Vagina (tissue), 2 donors: ENCODE measurements around the gene POLR3E.

Experiments used
- POLR2A ChIP-seq, 2 donors: fragments of 450-650 bp; IDR thresholded peaks; one replicate each; pipeline ENCODE4 v1.6.1; 2017; ENCODE audit warnings: antibody characterized with exemption in 2 of 2, mild to moderate bottlenecking in 2 of 2, moderate library complexity in 2 of 2
- POLR2AphosphoS5 ChIP-seq, 2 donors: sonication (generic); formaldehyde crosslinking; IDR thresholded peaks; one replicate each; pipeline ENCODE4 v1.9.0; 2017; ENCODE audit warnings: antibody characterized with exemption in 2 of 2, mild to moderate bottlenecking in 2 of 2, low read depth in 1 of 2; ENCODE audit not compliant: insufficient read depth in 1 of 2
- TF ChIP-seq, protein P1 (sequence below), 3 experiments: fragments of 450-650 bp in 2 of 3; fragments of 200-600 bp in 1 of 3; sonication (generic) in 1 of 3; IDR thresholded peaks; one replicate each; pipeline ENCODE4 v1.5.1; 2017 to 2019; ENCODE audit warnings: antibody characterized with exemption in 3 of 3, mild to moderate bottlenecking in 2 of 3, moderate library complexity in 2 of 3

DNA sequence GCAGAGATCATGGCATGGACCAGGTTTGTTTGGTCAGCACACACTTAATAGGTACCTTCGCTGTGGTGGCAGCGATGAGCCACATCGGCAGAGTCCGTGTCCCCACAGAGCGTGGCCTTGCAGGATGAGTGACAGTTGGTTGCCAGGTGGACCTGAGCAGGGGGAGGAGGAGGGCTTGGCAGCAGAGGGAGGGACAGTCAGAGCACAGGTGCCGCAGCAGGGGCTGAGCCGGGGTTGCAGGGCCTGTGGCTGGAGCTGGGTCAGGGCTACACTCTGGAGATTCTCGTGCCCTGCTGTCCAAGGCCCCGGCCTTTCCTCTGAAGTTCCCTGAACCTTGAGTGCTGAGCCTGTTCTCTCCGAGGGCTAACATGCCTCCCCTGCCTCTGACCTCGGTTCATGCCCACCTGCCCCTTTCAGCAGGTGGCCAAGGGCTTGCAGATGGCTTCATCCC, 24.8 kb downstream of the POLR3E start:
- no peak for TF ChIP-seq POLR2AphosphoS5 (IDR thresholded peaks at IDR 0.05; ENCODE audit: insufficient read depth in 1 of 2, low read depth in 1 of 2)
- TF ChIP-seq, protein P1, sequence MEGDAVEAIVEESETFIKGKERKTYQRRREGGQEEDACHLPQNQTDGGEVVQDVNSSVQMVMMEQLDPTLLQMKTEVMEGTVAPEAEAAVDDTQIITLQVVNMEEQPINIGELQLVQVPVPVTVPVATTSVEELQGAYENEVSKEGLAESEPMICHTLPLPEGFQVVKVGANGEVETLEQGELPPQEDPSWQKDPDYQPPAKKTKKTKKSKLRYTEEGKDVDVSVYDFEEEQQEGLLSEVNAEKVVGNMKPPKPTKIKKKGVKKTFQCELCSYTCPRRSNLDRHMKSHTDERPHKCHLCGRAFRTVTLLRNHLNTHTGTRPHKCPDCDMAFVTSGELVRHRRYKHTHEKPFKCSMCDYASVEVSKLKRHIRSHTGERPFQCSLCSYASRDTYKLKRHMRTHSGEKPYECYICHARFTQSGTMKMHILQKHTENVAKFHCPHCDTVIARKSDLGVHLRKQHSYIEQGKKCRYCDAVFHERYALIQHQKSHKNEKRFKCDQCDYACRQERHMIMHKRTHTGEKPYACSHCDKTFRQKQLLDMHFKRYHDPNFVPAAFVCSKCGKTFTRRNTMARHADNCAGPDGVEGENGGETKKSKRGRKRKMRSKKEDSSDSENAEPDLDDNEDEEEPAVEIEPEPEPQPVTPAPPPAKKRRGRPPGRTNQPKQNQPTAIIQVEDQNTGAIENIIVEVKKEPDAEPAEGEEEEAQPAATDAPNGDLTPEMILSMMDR (IDR thresholded peaks at IDR 0.05), result no peak
- no peak for TF ChIP-seq POLR2A (IDR thresholded peaks at IDR 0.05)
